ENCODE results near the gene C16orf54.
"Not testable (repeated sequence)": the region's sequence is repeated elsewhere in the genome, so short reads cannot be mapped to it uniquely, and the experiment has no call there.

Gene C16orf54

GRCh38 chr16:29745853-29746345, at the start of gene C16orf54:
C16orf54 (minus strand) TSS chr16:29745990; CDS start chr16:29744951, 1,039 bp downstream.
- in situ Hi-C loops (cut with MboI; ENCODE audit: low sequenced_read_pairs) = no loop called here

GRCh38 chr16:29794231-29794710, 48.5 kb upstream of the C16orf54 start:
- in situ Hi-C loops (cut with MboI; ENCODE audit: low sequenced_read_pairs) = no loop called here

GRCh38 chr16:29793153-29793552, 47.4 kb upstream of the C16orf54 start:
- in situ Hi-C loops (cut with MboI; ENCODE audit: low sequenced_read_pairs) = not testable (repeated sequence)

- in situ Hi-C loops (cut with MboI; ENCODE audit: low sequenced_read_pairs) = no loop called here
Observed at GRCh38 chr16:29791845-29792807, 46.3 kb upstream of the C16orf54 start.

GRCh38 chr16:29790949-29791844, 45.4 kb upstream of the C16orf54 start:
- in situ Hi-C loops (cut with MboI; ENCODE audit: low sequenced_read_pairs) = no loop called here

GRCh38 chr16:29790183-29790948, 44.6 kb upstream of the C16orf54 start, which contains the start of gene KIF22:
KIF22 (plus strand) TSS chr16:29790751; CDS start chr16:29790760, 9 bp downstream.
- in situ Hi-C loops (cut with MboI; ENCODE audit: low sequenced_read_pairs) = no loop called here

GRCh38 chr16:29789775-29790182, 44.0 kb upstream of the C16orf54 start:
- in situ Hi-C loops (cut with MboI; ENCODE audit: low sequenced_read_pairs) = no loop called here

- in situ Hi-C loops (cut with MboI; ENCODE audit: low sequenced_read_pairs) = not testable (repeated sequence)
Observed at GRCh38 chr16:29787155-29787554, 41.4 kb upstream of the C16orf54 start.

GRCh38 chr16:29784901-29785500, 39.2 kb upstream of the C16orf54 start:
- in situ Hi-C loops (cut with MboI; ENCODE audit: low sequenced_read_pairs) = no loop called here

GRCh38 chr16:29784157-29784556, 38.4 kb upstream of the C16orf54 start:
- in situ Hi-C loops (cut with MboI; ENCODE audit: low sequenced_read_pairs) = no loop called here

- in situ Hi-C loops (cut with MboI; ENCODE audit: low sequenced_read_pairs) = not testable (repeated sequence)
Observed at GRCh38 chr16:29783094-29783953, 37.5 kb upstream of the C16orf54 start.

GRCh38 chr16:29779474-29779873, 33.7 kb upstream of the C16orf54 start:
- in situ Hi-C loops (cut with MboI; ENCODE audit: low sequenced_read_pairs) = no loop called here

GRCh38 chr16:29777576-29778350, 32.0 kb upstream of the C16orf54 start, which contains the start of gene ZG16:
ZG16 (plus strand) TSS chr16:29778256; CDS start chr16:29779267, 1,011 bp downstream.
- in situ Hi-C loops (cut with MboI; ENCODE audit: low sequenced_read_pairs) = no loop called here

- in situ Hi-C loops (cut with MboI; ENCODE audit: low sequenced_read_pairs) = no loop called here
Observed at GRCh38 chr16:29775742-29776408, 30.1 kb upstream of the C16orf54 start.

GRCh38 chr16:29774730-29775129, 28.9 kb upstream of the C16orf54 start:
- in situ Hi-C loops (cut with MboI; ENCODE audit: low sequenced_read_pairs) = no loop called here

- in situ Hi-C loops (cut with MboI; ENCODE audit: low sequenced_read_pairs) = not testable (repeated sequence)
Observed at GRCh38 chr16:29772330-29772729, 26.5 kb upstream of the C16orf54 start.

- in situ Hi-C loops (cut with MboI; ENCODE audit: low sequenced_read_pairs) = no loop called here
Observed at GRCh38 chr16:29770250-29770929, 24.6 kb upstream of the C16orf54 start.
